H1 (cell line): ENCODE data around the gene AP4B1. TPM values are rescaled to one million over a fixed set of nuclear protein-coding genes. Genes with fewer than 3 reads are reported as not detected.

Source experiments
- CTCF ChIA-PET: fragments of 300-600 bp; sonication (Branson Sonifier 250); formaldehyde crosslinking; loops from one replicate; lab custom pipeline; 2021; ENCODE audit not compliant: partially characterized antibody; lab: Charles Lee
- POLR2A ChIA-PET: fragments of 300-600 bp; sonication (Branson Sonifier 250); formaldehyde crosslinking; loops from one replicate; lab custom pipeline; 2021; ENCODE audit warnings: inconsistent platforms; ENCODE audit not compliant: partially characterized antibody; lab: Charles Lee
- DNase-seq, 2 experiments: peaks; one replicate each; pipeline versions ENCODE4 v3.0.0 to v3.0.0-alpha.2; 2010 to 2022; ENCODE audit warnings: low spot score in 2 of 2, low read depth in 1 of 2, mixed read lengths in 1 of 2
- FAIRE-seq: peaks from 2 replicates; lab custom pipeline; 2011; peaks lifted over from hg19 to GRCh38; lab: Jason Lieb, UNC
- H2AFZ ChIP-seq: 2 replicates; pipeline ENCODE4 v1.8.1; 2012; ENCODE audit warnings: low read length, inconsistent platforms
- H2AK5ac ChIP-seq: 2 replicates; pipeline ENCODE4 v1.6.1; 2013; ENCODE audit warnings: low read depth, low read length
- H2BK120ac ChIP-seq: replicated peaks from 2 replicates; pipeline ENCODE3; 2013; ENCODE audit warnings: low read depth, low read length, inconsistent platforms
- H2BK12ac ChIP-seq: 2 replicates; pipeline ENCODE4 v1.6.1; 2013; ENCODE audit warnings: low read depth, low read length
- H2BK15ac ChIP-seq: 2 replicates; pipeline ENCODE4 v1.6.1; 2013; ENCODE audit warnings: low read length
- H2BK20ac ChIP-seq: 2 replicates; pipeline ENCODE4 v1.6.1; 2013; ENCODE audit warnings: low read length
- H2BK5ac ChIP-seq: 2 replicates; pipeline ENCODE4 v1.6.1; 2013; ENCODE audit warnings: low read depth, low read length
- H3K14ac ChIP-seq: 2 replicates; pipeline ENCODE4 v1.6.1; 2013; ENCODE audit warnings: inconsistent platforms; ENCODE audit not compliant: insufficient read length
- H3K18ac ChIP-seq: 2 replicates; pipeline ENCODE4 v1.6.1; 2013; ENCODE audit warnings: low read length; ENCODE audit errors: extremely low read depth
- H3K23ac ChIP-seq: 2 replicates; pipeline ENCODE4 v1.6.1; 2013; ENCODE audit warnings: inconsistent platforms; ENCODE audit not compliant: insufficient read length
- H3K23me2 ChIP-seq: 2 replicates; pipeline ENCODE4 v1.6.1; 2013; ENCODE audit warnings: low read depth, low read length
- H3K27ac ChIP-seq: 2 replicates; pipeline ENCODE4 v1.6.1; 2011; ENCODE audit warnings: low read depth, low read length, inconsistent platforms
- H3K27me3 ChIP-seq, 4 experiments: replicated peaks in 1 of 4; 1 replicate in 1 of 4; 2 replicates in 3 of 4; pipeline versions ENCODE4 v1.6.1 to v1.8.1; 2011 to 2013; ENCODE audit warnings: low read length in 3 of 4, mild to moderate bottlenecking in 3 of 4, inconsistent platforms in 2 of 4, mixed read lengths in 2 of 4, moderate library complexity in 1 of 4; ENCODE audit not compliant: control insufficient read depth in 3 of 4, insufficient read depth in 3 of 4; ENCODE audit errors: extremely low read depth in 1 of 4
- H3K36me3 ChIP-seq, 4 experiments: 2 replicates each; pipeline versions ENCODE4 v1.6.1 to v1.8.1; 2011 to 2013; ENCODE audit warnings: mild to moderate bottlenecking in 4 of 4, low read length in 3 of 4, moderate library complexity in 2 of 4, control low read depth in 1 of 4, inconsistent platforms in 1 of 4; ENCODE audit not compliant: insufficient read depth in 4 of 4, control insufficient read depth in 2 of 4
- H3K4ac ChIP-seq: replicated peaks from 2 replicates; pipeline ENCODE3; 2013; ENCODE audit warnings: low read length, low read depth, mixed read lengths, inconsistent platforms; ENCODE audit not compliant: insufficient read length
- H3K4me1 ChIP-seq, 4 experiments: replicated peaks in 1 of 4; 1 replicate in 1 of 4; 2 replicates in 3 of 4; pipeline versions ENCODE4 v1.6.1 to v1.8.1; 2011 to 2013; ENCODE audit warnings: low read length in 3 of 4, inconsistent platforms in 2 of 4, mixed read lengths in 1 of 4; ENCODE audit not compliant: insufficient read depth in 4 of 4, control insufficient read depth in 3 of 4
- H3K4me2 ChIP-seq, 2 experiments: 2 replicates each; pipeline versions ENCODE4 v1.6.1 to v1.8.1; 2011 to 2013; ENCODE audit warnings: low read depth in 2 of 2, low read length in 2 of 2, control low read depth in 1 of 2, inconsistent platforms in 1 of 2, mild to moderate bottlenecking in 1 of 2; ENCODE audit not compliant: insufficient read depth in 1 of 2
- H3K4me3 ChIP-seq, 4 experiments: fragments of 200-600, 300-600 bp in 1 of 4; sonication (generic), shearing (Covaris generic), sonication (Bioruptor Twin) in 1 of 4; 2 replicates each; pipeline versions ENCODE4 v1.5.1 to v1.8.1; 2011 to 2016; ENCODE audit warnings: low read length in 4 of 4, low read depth in 3 of 4, control low read depth in 2 of 4, inconsistent platforms in 2 of 4, mild to moderate bottlenecking in 2 of 4, mixed read lengths in 1 of 4, moderate library complexity in 1 of 4; ENCODE audit not compliant: insufficient read depth in 2 of 4; ENCODE audit errors: extremely low read depth in 1 of 4
- H3K56ac ChIP-seq: replicated peaks from 2 replicates; pipeline ENCODE3; 2013; ENCODE audit warnings: low read depth, mild to moderate bottlenecking, mixed read lengths, low read length, inconsistent platforms; ENCODE audit not compliant: insufficient read length
- H3K79me1 ChIP-seq: 2 replicates; pipeline ENCODE4 v1.6.1; 2013; ENCODE audit warnings: low read depth, low read length, control low read depth
- H3K79me2 ChIP-seq, 2 experiments: 2 replicates each; pipeline versions ENCODE4 v1.6.1 to v1.8.1; 2012 to 2013; ENCODE audit warnings: low read length in 2 of 2, mild to moderate bottlenecking in 2 of 2, inconsistent platforms in 1 of 2; ENCODE audit not compliant: insufficient read depth in 2 of 2, control insufficient read depth in 1 of 2
- H3K9ac ChIP-seq, 4 experiments: replicated peaks in 1 of 4; 1 replicate in 1 of 4; 2 replicates in 3 of 4; pipeline versions ENCODE4 v1.6.1 to v1.8.1; 2011 to 2013; ENCODE audit warnings: low read depth in 3 of 4, low read length in 3 of 4, control low read depth in 2 of 4, mild to moderate bottlenecking in 2 of 4, moderate library complexity in 2 of 4, inconsistent platforms in 1 of 4; ENCODE audit errors: extremely low read depth in 1 of 4
- H3K9me3 ChIP-seq, 2 experiments: 2 replicates each; pipeline versions ENCODE4 v1.6.1 to v1.8.1; 2012 to 2013; ENCODE audit warnings: mild to moderate bottlenecking in 2 of 2, moderate library complexity in 2 of 2, control low read depth in 1 of 2, inconsistent platforms in 1 of 2, low read depth in 1 of 2, low read length in 1 of 2, mixed read lengths in 1 of 2; ENCODE audit not compliant: insufficient read depth in 2 of 2
- H4K20me1 ChIP-seq, 2 experiments: replicated peaks in 1 of 2; 2 replicates each; pipeline versions ENCODE3 to v1.8.1; 2011 to 2013; ENCODE audit warnings: inconsistent platforms in 2 of 2, low read length in 2 of 2, mild to moderate bottlenecking in 1 of 2; ENCODE audit not compliant: insufficient read depth in 2 of 2, control insufficient read depth in 1 of 2
- H4K5ac ChIP-seq: 2 replicates; pipeline ENCODE4 v1.6.1; 2013; ENCODE audit warnings: low read length, low read depth, mixed read lengths, inconsistent platforms; ENCODE audit not compliant: insufficient read length
- H4K8ac ChIP-seq: 2 replicates; pipeline ENCODE4 v1.8.0; 2013; ENCODE audit warnings: mild to moderate bottlenecking, moderate library complexity, low read length, inconsistent platforms; ENCODE audit not compliant: insufficient read depth; ENCODE audit errors: extremely low read depth
- H4K91ac ChIP-seq: replicated peaks from 2 replicates; pipeline ENCODE3; 2013; ENCODE audit warnings: low read length, mixed read lengths, inconsistent platforms; ENCODE audit not compliant: insufficient read length
- SIX5 ChIP-seq: IDR thresholded peaks from 2 replicates; pipeline ENCODE4 v1.6.1; 2011; ENCODE audit warnings: mild to moderate bottlenecking, low read depth, low read length
- TAF1 ChIP-seq: IDR thresholded peaks from 2 replicates; pipeline ENCODE4 v1.6.1; 2011; ENCODE audit warnings: mild to moderate bottlenecking, low read depth, low read length
- WGBS, 2 experiments: shearing (Covaris generic) in 1 of 2; methylation state at CpG; one replicate each; pipeline versions ENCODE4 v1.1.6 to v1.1.7; 2013 to 2015; ENCODE audit warnings: low lambda C conversion rate in 2 of 2, mixed read lengths in 2 of 2, inconsistent platforms in 1 of 2, low coverage in 1 of 2, missing lambda C conversion rate in 1 of 2; ENCODE audit not compliant: insufficient replicate concordance in 2 of 2, insufficient coverage in 1 of 2, insufficient read length in 1 of 2; ENCODE audit errors: extremely low coverage in 1 of 2, missing lambda C conversion rate in 1 of 2; 5-methylcytosine and 5-hydroxymethylcytosine counted together
- polyA plus RNA-seq, 7 experiments: library from polyadenylated mRNA; depleted of rRNA in 3 of 7; stranded (reverse) in 5 of 7; unstranded in 2 of 7; fragments of >200 nt in 5 of 7; fragments of 200-250 nt in 2 of 7; gene quantifications; 1 replicate in 5 of 7; 2 replicates in 1 of 7; 4 replicates in 1 of 7; pipeline versions ENCODE4 v1.2.1 to v1.2.3, GENCODE V29; 2011 to 2013; ENCODE audit warnings: missing spikeins in 2 of 7, mixed read lengths in 2 of 7
- total RNA-seq: library from RNA; stranded (reverse); fragmentation: NEBNext Ultra II Directional; extraction: Animal tissue kit (Norgen Biotek cat#: 25700); gene quantifications from 2 replicates; pipeline ENCODE4 v1.2.1, GENCODE V29; 2021

Gene AP4B1
- total and polyA plus RNA-seq, 2 of the 8 experiments (the other 6 are each of a cell fraction or from before 2014, with no cell fraction given): 8.9 to 9.0 TPM

GRCh38 chr1:113916974-113917373 lies 12.4 kb upstream of the AP4B1 start:
- no peaks in the 10 kb centered on the region for H4K20me1 ChIP-seq
- no peak overlapping the region for H3K4me3 ChIP-seq
- H3K18ac ChIP-seq: no peak overlapping the region
- no peaks in the 10 kb centered on the region for H3K4me1 ChIP-seq
- H4K8ac ChIP-seq: no peak overlapping the region
- 90% methylated on average over 5 of the region's 5 CpGs; no CpG with 5 or more reads in 1 of the 2 experiments for whole genome bisulfite sequencing, 2 experiments
- FAIRE-seq: no peak
- H4K5ac ChIP-seq: no peak overlapping the region
- DNase-seq: no peak
- H2AK5ac ChIP-seq: no peak overlapping the region
- H4K91ac ChIP-seq: no peak overlapping the region
- H3K4me2 ChIP-seq: no peak overlapping the region
- H3K79me1 ChIP-seq: no peaks in the 10 kb centered on the region
- H3K36me3 ChIP-seq: peaks cover 0 to 2% (median 0%) of the 10 kb centered on the region in 4 experiments; a peak in 3 of 8 replicates
- H3K23me2 ChIP-seq: no peaks in the 10 kb centered on the region
- no peak overlapping the region for H2BK20ac ChIP-seq
- H2BK15ac ChIP-seq: no peak overlapping the region
- no peak overlapping the region for H3K14ac ChIP-seq
- H3K27me3 ChIP-seq: no peaks in the 10 kb centered on the region
- CTCF ChIA-PET: interaction anchor here (0.8 kb wide), 1 partner anchor 82 kb away, joined by 3 read pairs; no protein-coding TSS in a partner anchor
- TF ChIP-seq SIX5: no peak
- TF ChIP-seq TAF1: no peak
- TF ChIP-seq, all 59 proteins: peak for 0
- no peak overlapping the region for H2BK5ac ChIP-seq
- no peak overlapping the region for H2BK12ac ChIP-seq
- no peaks in the 10 kb centered on the region for H3K9me3 ChIP-seq
- no peaks in the 10 kb centered on the region for H3K79me2 ChIP-seq
- H3K23ac ChIP-seq: no peak overlapping the region
- no peak overlapping the region for H2AFZ ChIP-seq
- H3K9ac ChIP-seq: no peak overlapping the region
- H2BK120ac ChIP-seq: no peak overlapping the region
- H3K27ac ChIP-seq: no peak overlapping the region
- no peak overlapping the region for H3K56ac ChIP-seq
- POLR2A ChIA-PET: interaction anchor here (1.4 kb wide), 1 partner anchor 11 kb away, joined by 4 read pairs; no protein-coding TSS in a partner anchor
- H3K4ac ChIP-seq: no peak overlapping the region
